RCC 7860 (cell line): ENCODE data around the gene CTNNB1.

ENCODE experiments used
- DNase-seq: peaks from one replicate; pipeline ENCODE4 v3.0.0-alpha.2; 2015; ENCODE audit warnings: low spot score
- FAIRE-seq: peaks from 2 replicates; lab custom pipeline; 2012; peaks lifted over from hg19 to GRCh38; lab: Jason Lieb, UNC

The CTNNB1 gene

DNA sequence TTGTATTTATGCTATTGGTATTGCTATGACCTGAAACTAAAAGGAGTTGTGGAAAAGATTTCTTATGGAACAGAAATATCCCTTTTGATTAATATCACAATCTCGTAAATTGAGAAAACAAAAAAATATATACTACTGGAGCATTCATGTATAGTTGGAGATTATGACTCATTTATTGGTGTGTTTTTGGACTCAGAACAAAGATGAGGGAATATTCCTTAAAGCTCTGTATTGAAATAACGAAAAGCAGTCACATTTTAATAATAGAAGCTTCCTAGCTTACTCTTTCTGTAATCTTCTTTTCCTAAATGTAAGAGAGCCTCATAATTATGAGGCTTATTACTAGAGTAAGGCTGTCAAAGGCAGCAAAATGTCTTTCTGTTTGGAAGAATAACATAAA is 14.3 kb downstream of the CTNNB1 start:
- DNase-seq, result no peak
- FAIRE-seq, result no peak

DNA sequence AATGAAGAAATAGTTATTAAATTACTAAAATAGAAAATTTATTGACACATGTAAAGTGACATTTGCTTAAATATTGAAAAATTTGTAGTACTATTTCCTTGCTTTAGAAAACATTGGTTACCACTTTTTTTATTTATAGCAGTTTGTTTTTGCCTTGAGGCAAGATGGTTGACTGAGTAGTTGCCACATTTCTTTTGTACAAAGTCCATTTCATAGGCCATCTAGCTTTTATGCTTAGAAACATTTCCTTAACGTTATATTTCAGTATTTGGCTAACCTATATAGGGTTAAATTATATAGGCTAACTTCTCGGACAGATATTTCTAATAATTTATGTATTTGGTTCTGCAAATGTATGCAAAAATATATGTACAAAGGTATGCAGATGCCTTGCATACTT is 17.1 kb downstream of the CTNNB1 start:
- DNase-seq (no peak), FAIRE-seq (no peak)

DNA sequence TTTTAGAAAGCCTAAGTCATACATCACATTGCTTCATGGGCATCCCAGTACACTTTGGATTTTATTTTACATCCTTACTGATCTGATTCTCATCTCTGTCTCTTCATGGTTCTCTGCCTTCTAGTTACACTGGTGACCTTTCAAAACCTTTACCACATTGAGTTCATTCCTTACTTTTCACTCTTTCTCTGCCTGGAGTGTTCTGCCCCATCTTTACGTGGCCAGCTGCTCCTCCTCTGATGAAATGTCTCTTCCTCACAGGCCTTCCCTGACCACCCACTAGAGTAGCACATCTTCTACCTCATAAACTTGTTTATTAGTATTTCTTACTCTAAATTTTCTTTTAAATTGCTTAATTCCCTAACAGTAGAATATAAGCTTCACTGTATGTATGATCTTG is 17.7 kb downstream of the CTNNB1 start:
- FAIRE-seq, result no peak
- no peak for DNase-seq

DNA sequence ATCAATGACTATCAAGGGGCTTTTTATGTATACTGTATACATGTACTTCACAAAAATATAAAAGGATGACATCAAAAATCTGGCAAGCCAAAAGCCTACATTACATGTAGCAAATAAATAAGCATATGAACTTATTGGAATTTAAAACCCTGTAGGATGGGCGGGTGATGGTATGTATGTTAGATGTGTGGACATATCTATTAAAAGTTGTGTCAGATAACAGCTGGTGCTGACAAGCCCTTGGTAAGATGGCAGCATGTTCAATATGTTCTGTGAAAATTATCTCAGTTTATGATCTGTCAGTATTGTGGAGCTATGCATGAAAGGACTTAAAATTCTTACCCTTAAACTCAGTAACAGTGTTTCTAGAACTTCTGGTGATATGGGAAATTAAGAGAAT is 20.1 kb downstream of the CTNNB1 start:
- FAIRE-seq (no peak), DNase-seq (no peak)

DNA sequence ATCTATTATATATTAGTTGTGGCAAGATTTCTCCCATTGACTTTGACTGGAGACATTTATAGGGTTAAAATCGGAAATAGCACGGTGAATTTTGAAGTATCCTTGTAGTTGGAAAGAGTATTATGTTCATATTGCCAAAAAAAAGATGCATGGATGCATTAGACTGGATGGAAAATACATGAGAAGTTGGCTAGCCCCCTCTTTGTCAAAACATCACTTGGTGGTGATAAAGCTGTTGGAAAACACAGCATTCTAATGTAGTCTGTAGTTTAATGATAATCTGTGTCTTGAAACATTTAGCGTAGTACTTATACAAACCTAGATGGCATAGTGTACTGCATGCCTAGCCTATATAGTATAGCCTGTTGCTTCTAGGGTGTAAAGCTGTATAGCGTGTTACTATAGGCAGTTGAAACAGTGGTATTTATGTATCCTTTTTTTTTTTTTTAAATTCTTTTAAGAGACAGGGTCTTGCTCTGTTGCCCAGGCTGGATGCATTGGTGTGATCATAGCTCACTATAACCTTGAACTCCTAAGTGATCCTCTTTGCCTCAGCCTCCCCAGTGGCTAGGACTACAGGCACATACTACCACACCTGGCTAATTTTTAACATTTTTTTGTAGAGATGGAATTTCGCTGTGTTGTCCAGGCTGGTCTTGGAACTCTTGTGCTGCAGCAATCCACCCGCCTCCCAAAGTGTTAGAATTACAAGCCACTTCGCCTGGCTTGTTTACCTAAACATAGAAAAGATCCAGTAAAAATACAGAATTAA is 21.8 kb downstream of the CTNNB1 start:
- DNase-seq, result no peak
- FAIRE-seq, result no peak

DNA sequence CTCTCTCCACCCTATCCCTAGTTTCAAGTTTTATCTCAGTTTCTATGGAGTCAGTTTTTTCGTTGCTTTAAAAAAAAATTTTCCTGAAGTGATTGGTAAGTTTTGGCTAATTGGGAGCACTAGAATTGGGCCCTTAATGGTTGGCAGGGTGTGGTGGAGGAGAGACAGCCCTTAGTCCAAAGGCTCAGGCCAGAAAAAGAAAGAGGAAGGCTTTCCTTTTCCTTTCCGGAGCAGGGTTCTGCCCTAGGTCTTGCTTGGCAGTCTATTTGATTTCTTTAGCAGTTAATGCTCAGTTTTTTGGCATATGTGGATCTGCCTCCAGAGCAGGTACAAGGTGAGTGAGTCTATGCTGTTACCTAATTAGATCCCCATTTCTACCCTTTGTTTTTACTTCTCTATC is 22.7 kb downstream of the CTNNB1 start:
- DNase-seq (no peak), FAIRE-seq (no peak)

DNA sequence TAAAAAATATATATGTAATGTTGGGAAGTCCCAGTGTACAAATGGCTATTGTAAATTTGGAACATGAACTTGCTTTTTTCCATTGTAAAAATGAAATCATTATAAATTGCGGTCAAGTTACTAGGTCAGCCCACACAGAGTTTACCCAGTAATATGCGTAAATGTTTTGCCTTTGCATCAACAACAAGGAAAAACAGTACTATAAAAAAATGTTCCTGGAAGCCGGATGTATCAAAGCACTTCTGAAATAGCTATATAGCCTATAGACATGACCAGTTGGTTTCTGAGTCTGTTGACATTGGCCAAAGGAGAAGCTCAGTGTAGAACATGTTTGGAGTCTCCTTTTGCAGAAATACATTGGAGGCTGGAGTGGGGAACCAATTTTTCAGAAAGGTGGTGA is 23.2 kb downstream of the CTNNB1 start:
- no peak for FAIRE-seq

DNA sequence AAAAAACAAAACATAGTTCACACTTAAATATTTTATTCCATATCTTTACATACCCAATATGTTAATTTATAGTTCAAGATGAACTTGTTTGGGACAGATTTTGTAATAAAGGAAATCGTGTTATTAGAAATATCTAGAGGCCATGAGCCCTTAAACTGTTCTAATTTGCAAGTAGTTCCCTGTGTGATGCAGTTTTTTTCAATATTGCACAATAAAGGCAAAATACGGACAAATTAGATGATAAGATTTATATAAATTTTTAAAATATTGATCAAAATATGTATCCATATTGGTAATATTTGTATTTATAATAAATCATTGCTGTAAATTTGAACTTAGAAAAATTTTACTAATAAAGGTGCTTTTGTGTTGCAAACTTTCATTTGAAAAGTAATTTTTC is 23.8 kb downstream of the CTNNB1 start:
- no peak for DNase-seq
- no peak for FAIRE-seq

More for the DNA sequence above, 23.2 kb downstream of the CTNNB1 start:
- DNase-seq, result no peak

DNA sequence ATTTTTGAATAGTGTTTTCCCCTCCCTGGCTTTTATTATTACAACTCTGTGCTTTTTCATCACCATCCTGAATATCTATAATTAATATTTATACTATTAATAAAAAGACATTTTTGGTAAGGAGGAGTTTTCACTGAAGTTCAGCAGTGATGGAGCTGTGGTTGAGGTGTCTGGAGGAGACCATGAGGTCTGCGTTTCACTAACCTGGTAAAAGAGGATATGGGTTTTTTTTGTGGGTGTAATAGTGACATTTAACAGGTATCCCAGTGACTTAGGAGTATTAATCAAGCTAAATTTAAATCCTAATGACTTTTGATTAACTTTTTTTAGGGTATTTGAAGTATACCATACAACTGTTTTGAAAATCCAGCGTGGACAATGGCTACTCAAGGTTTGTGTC is 24.4 kb downstream of the CTNNB1 start:
- FAIRE-seq (no peak), DNase-seq (no peak)

DNA sequence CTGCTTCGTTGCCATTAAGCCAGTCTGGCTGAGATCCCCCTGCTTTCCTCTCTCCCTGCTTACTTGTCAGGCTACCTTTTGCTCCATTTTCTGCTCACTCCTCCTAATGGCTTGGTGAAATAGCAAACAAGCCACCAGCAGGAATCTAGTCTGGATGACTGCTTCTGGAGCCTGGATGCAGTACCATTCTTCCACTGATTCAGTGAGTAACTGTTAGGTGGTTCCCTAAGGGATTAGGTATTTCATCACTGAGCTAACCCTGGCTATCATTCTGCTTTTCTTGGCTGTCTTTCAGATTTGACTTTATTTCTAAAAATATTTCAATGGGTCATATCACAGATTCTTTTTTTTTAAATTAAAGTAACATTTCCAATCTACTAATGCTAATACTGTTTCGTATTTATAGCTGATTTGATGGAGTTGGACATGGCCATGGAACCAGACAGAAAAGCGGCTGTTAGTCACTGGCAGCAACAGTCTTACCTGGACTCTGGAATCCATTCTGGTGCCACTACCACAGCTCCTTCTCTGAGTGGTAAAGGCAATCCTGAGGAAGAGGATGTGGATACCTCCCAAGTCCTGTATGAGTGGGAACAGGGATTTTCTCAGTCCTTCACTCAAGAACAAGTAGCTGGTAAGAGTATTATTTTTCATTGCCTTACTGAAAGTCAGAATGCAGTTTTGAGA is 25.0 kb downstream of the CTNNB1 start:
- FAIRE-seq, result peak; percentile 63

DNA sequence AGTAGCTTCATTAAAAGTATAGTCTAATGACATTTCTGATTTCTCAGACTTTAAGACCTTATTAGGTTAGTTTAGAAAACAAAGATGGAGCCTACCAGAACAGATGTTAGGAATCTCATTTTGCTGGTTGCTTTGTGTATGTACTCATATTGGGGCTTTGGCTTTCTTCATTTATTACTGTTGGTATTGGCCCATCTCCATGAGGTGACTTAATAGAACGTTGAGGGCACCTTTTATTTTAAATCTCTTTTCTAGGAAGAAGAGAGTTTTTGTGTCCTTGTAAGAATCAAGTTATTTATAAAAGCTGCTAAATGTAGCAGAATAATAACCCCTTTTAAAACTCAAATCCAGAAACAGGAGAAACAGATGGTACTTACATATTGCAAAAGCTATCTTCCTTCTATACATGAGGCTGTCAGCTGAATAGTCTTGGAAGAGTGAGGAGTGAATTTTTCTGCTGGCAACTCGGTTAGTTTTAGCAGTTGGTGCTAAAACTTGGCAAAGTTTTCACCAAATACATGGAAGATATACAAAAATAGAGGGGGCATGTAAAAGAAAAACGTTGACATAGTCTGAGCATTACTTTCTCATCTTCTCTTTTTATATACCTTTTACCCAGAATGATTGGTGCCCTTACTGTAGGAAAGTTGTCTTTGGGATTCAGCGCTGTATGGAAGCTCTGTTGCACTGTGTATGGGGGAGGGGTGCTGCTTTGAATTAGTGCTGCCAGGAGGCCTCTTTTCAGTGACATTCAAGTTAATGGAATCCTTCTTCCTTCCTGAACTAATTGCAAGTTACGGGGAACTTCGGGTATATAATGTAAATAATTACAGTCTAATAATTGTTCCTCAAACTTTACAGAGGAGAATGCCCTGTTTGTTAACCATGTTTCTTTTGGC is 35.8 kb downstream of the CTNNB1 start:
- DNase-seq, result no peak
- no peak for FAIRE-seq

More for the DNA sequence above, 25.0 kb downstream of the CTNNB1 start:
- peak; percentile 59 for DNase-seq

DNA sequence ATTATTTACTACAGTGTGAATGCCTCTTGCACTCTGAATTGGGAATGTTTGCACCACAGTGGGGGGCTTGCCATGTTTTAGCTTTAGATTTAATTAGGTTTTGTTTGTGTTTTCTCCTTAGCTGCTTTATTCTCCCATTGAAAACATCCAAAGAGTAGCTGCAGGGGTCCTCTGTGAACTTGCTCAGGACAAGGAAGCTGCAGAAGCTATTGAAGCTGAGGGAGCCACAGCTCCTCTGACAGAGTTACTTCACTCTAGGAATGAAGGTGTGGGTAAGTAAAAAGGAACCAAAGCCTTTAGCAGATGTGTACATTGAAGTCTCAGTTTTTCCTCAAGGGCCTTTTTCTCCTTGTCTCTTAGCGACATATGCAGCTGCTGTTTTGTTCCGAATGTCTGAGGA is 36.9 kb downstream of the CTNNB1 start:
- FAIRE-seq (no peak), DNase-seq (no peak)

DNA sequence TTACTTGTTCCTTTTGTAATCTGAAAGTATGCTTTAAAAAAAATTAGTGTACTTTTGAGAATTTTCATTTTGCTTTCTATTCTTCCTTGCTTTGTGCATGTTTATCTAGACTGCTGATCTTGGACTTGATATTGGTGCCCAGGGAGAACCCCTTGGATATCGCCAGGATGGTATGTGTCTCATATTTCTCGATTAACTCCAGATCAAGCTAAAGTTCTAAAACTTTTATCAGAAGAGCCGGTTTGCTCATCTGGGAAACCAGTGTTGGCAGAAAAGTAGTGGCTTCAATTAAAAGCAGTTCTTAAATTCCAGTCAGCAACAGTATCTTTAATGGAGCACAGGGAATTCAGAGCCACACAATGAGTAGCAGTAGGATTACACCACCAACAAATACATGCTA is 38.6 kb downstream of the CTNNB1 start:
- FAIRE-seq, result no peak
- DNase-seq, result no peak

DNA sequence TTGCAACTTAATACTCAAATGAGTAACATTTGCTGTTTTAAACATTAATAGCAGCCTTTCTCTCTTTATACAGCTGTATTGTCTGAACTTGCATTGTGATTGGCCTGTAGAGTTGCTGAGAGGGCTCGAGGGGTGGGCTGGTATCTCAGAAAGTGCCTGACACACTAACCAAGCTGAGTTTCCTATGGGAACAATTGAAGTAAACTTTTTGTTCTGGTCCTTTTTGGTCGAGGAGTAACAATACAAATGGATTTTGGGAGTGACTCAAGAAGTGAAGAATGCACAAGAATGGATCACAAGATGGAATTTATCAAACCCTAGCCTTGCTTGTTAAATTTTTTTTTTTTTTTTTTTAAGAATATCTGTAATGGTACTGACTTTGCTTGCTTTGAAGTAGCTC is 40.3 kb downstream of the CTNNB1 start:
- DNase-seq (no peak), FAIRE-seq (no peak)

DNA sequence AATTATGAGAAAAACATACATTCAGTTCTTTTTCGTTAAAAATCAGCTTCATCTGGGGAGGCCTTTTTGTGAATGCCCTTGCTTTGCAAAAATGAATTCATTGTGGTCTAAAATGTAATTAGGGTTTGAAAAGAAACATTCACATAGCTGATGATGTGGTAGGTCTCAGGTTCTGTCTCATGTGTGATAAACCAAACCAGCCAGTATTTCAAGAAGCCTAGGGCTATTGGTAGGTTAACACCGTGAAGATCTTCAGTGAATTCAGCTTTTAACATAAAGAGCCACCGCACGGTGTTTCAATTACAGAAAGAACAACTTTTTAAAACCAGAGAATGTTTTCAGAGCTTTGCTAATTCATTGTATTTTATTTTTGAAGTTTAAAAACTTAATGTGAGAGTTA is 41.9 kb downstream of the CTNNB1 start:
- DNase-seq, result no peak
- no peak for FAIRE-seq

DNA sequence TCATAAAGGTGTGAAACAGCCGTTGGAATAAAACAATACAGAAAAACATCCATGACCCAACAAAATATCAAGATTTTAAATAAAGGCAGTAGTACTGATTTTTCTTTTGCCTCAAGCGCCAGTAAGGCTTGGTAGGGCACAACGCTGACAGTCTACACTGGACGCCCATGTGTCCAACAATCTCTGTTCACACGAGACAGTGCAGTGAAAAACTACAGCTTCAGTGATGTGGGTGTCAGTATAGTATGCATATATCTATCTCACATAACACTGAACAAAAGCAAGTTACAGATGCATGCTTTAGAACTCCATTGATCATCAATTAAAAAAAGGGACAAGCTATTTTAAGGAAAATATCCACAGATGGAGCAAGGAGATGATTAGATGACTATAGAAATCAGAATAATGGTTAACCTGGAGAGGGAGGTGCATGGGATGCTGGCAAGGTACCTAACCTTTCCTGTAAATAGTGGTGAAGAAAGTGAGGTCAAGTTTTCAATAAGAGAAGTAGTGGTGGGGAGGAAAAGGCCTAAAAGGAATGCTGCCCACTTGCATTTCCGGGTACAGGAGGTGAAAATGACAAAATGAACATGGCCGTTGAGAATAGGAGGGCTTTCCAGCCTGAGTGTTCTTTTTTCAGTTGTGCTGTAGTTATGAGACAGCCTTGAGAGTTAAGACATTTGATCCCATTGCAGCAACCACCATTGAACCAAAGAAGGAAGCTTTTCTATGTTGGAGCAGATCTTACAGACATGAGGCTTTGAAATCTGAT is 42.7 kb downstream of the CTNNB1 start:
- no peak for FAIRE-seq

DNA sequence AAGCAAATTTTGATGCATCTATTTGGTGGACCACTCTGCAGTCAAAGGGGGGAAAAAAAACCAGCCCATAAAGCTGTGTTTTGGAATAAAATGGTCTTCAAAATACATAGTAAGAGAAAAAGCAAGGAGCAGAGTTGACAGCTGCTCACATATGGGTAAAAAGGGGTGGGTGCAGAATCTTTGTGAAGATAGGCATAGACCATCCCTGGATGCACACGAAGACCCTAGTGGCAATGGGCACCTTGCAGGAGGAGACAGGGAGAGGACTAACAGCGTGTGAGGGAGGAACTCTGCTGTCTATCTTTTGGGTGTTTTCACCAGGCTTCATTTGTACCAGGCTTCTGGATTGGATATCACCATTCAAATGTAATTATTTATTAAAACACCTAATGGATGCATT is 43.9 kb downstream of the CTNNB1 start:
- FAIRE-seq (no peak), DNase-seq (no peak)

More for the DNA sequence above, 42.7 kb downstream of the CTNNB1 start:
- no peak for DNase-seq

DNA sequence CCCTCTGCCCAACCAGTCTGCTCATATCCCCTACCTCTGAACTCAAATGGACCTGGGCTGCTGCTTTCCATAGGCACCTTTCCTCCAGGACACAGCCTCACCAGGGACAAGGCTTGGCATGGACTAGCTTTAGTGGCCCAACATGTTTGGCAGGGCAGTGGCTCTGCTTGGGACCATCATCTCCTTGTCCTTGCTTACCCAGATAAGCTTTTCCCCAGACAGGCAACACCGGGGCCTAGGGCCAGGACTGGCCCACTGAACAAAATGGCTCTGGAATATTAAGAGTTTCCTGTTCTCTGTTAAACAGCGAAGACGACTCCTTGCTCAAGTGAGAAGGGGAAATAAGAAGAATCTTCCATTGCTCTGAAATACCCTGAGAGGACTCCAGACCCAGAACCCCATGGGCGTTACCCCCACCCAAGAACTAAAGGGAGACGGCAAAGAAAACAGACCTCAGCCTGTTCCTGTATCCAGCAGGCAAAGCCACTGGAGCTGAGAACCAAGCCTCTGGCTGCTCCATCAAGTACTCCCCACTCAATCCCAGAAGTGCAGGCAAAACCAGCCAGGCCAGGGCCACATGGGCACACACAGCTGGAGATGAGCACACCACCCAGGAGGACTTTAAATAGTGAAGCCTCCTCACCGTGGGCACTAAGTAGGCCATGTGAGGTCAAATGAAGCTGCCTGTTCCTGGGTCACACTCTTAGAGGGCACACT is 45.5 kb downstream of the CTNNB1 start:
- FAIRE-seq, result no peak
- no peak for DNase-seq

DNA sequence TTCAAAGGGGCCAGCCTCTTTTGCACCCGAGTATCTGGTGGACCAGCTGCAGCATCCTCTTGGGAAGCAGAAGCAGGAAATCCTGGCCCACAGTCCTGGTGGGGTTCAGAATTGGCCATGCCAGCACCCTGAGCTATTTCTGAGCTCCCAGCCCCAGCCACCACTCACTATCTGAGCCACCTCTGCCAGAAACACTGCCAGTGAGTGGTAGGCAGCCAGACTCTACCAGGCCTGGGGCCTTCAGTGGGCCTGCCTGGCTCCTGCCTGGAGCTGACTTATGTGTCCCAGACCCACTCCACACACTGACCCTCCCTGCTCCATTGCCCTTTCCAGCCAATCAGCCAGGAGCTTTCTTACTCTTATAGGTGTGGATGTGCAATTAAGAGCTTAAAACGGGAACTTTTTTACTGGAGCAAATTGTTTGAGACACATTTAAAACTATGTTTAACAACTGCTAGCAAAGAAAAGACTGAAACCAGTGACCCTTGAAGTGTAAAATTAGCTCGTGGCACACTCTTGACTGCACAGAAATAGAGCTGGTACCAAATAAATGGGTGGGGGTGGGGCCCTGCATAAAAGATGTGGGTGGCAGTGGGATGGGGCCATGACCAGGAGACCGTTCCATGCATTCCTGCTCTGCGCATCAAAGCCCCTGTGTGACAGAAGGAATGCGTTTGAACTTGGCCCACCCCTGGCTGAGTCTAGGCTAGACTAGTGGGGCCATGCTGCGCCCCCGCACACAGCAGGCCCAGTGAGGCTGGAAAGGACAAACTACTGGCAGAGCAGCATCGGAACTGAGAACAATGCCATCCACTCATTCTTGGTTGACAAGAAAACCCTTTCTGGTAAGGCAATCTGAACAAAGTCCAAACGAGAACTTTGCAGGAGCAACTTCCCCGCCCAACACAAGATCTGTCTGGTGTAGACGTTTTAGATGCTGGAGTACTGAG is 48.0 kb downstream of the CTNNB1 start:
- DNase-seq, result no peak
- no peak for FAIRE-seq
